ENCODE data around the gene KCNT1. TPM values are rescaled to one million over a fixed set of nuclear protein-coding genes. Genes with fewer than 3 reads are reported as not detected.

KCNT1 gene
- total RNA-seq, 2 experiments from 2014 or later: not detected

DNA sequence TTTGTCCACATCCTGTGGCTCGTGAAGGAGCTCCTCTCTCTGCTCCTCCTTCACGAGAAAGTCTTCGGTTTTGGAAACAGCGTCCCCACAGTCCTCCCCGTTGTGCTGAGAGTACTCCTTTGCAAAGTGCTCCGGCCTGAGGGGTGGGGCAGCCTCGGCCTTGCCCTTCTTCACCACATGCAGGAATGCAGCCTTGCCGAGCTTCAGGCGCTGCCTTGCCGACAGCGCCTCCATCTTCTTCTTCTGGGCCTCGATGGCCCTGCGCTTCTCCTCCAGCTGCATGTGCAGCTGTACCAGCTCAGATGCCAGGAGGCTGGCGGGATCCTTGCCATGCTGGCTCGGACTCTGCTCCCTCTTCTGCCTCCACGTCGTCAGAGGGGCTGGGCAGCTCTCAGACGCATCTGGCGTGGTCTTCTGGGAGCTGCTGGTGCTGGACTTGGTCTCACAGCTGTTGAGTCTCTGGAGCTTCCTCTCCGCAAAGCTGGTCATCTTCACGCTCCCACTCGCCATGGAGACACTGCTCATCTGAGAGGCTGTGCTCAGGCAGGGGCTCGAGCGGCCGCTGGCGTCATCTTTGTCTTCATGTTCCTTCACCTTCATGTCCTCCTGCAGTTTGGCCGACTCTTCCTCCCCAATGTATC lies 119.9 kb downstream of the KCNT1 start:
- H3K27ac Mint-ChIP-seq: no peak overlapping the region
- TF ChIP-seq, protein P1, sequence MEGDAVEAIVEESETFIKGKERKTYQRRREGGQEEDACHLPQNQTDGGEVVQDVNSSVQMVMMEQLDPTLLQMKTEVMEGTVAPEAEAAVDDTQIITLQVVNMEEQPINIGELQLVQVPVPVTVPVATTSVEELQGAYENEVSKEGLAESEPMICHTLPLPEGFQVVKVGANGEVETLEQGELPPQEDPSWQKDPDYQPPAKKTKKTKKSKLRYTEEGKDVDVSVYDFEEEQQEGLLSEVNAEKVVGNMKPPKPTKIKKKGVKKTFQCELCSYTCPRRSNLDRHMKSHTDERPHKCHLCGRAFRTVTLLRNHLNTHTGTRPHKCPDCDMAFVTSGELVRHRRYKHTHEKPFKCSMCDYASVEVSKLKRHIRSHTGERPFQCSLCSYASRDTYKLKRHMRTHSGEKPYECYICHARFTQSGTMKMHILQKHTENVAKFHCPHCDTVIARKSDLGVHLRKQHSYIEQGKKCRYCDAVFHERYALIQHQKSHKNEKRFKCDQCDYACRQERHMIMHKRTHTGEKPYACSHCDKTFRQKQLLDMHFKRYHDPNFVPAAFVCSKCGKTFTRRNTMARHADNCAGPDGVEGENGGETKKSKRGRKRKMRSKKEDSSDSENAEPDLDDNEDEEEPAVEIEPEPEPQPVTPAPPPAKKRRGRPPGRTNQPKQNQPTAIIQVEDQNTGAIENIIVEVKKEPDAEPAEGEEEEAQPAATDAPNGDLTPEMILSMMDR (IDR thresholded peaks at IDR 0.05): no peak
- ChIA-PET POLR2A (no interaction called here), CTCF (interaction anchor here (1.4 kb wide), 1 partner anchor 42 kb away, joined by 6 read pairs; no protein-coding TSS in a partner anchor)
- no peaks in the 10 kb centered on the region for H3K9me3 Mint-ChIP-seq
- no peak for DNase-seq
- intact Hi-C loops (cut with micrococcal nuclease): no loop called here
- peaks cover 8% of the 10 kb centered on the region for H3K4me1 Mint-ChIP-seq (ENCODE audit: low read depth)
- H3K27me3 Mint-ChIP-seq: no peaks in the 10 kb centered on the region
- no peak overlapping the region for H3K4me3 Mint-ChIP-seq
- peaks cover 22% of the 10 kb centered on the region for H3K36me3 Mint-ChIP-seq (ENCODE audit: low read depth)
- ATAC-seq: no peak

DNA sequence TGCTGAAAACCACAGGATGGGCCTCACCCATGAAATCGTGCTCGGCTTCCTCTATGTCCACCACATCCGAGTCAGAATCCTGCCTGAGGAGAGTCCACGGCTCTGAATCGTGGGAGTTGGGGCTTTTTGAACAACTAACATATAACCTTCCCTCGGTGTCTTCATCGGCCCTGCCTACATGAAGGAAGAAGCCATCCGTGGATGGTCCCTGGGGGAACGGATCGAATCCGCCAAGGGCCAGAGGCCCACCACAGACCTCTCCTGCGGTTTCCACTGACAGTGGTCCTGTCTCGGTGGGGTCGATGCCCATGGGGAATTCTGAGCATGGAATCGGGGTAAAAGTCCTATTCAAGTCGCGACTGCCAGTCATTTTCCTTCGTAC lies 120.4 kb downstream of the KCNT1 start:
- ChIA-PET POLR2A (no interaction called here), CTCF (interaction anchor here (1.4 kb wide), 1 partner anchor 42 kb away, joined by 6 read pairs; no protein-coding TSS in a partner anchor)
- H3K27ac Mint-ChIP-seq: no peak overlapping the region
- no peak for DNase-seq
- H3K27me3 Mint-ChIP-seq: no peaks in the 10 kb centered on the region
- TF ChIP-seq, protein P1 (IDR thresholded peaks at IDR 0.05): no peak
- peaks cover 8% of the 10 kb centered on the region for H3K4me1 Mint-ChIP-seq (ENCODE audit: low read depth)
- no peak for ATAC-seq
- intact Hi-C loops (cut with micrococcal nuclease): no loop called here
- peaks cover 23% of the 10 kb centered on the region for H3K36me3 Mint-ChIP-seq (ENCODE audit: low read depth)
- no peaks in the 10 kb centered on the region for H3K9me3 Mint-ChIP-seq
- H3K4me3 Mint-ChIP-seq: no peak overlapping the region

DNA sequence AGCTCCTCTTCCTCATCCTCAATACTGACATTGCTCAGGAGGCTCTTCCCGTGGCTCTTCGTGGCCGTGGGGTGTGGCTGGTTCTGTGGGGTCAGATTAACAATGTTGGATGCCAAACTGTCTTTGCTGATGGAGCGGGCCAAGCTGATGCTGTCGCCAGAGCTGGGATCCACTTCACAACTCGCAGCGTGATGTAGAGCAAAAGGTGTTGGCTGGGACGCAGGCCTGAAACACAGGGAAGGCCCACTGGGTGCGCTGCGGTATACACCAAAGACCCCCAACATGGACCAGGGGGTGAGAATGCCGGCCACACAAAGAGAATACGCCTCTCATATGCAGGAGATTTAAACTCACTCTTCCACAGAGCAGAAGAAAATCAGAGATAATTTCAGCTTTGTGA lies 121.1 kb downstream of the KCNT1 start:
- intact Hi-C loops (cut with micrococcal nuclease): no loop called here
- H3K27me3 Mint-ChIP-seq: no peaks in the 10 kb centered on the region
- POLR2A ChIA-PET: no interaction called here
- TF ChIP-seq, protein P1 (IDR thresholded peaks at IDR 0.05): no peak
- H3K36me3 Mint-ChIP-seq (ENCODE audit: low read depth): peaks cover 25% of the 10 kb centered on the region
- peaks cover under 1% of the 10 kb centered on the region for H3K9me3 Mint-ChIP-seq
- no peak overlapping the region for H3K4me3 Mint-ChIP-seq
- H3K4me1 Mint-ChIP-seq (ENCODE audit: low read depth): peaks cover 8% of the 10 kb centered on the region
- ATAC-seq (no peak), DNase-seq (no peak)
- CTCF ChIA-PET: no interaction called here
- H3K27ac Mint-ChIP-seq: no peak overlapping the region

DNA sequence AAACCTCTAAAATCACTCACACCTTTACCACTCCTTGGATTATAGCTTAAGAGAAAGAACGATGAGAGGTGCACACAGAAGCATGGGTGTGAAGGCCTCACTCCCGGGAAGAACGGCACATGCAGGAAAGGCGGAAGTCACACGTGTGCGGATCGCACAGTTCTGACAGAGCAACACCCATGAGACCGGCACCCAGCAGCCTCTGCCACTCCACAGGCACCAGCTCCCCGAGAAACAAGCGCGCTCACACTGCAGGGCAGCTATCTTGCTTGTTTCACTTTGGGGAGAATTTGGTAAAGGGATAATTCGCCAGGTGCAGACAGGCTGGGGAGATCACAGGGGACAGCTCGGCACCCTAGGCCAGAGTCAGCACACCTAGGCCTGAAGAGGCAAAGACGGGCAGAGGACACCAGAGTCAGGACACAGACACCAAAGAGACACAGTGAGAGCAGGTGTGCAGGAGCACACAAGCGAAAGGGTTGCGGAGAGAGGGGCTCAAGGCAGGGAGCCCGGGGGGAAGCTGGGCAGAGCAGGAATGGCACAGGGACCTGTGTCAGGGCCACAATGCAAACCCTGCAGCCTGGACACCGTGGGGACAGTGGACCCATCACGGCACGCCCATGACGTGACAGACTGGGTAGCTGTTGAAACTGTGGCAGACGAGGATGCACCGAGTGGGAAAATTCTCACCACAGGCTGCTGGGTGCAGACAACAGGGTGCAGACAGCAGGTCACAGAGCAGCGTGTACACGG lies 123.6 kb downstream of the KCNT1 start:
- H3K27ac Mint-ChIP-seq: peak overlapping the region; percentile 10
- peaks cover 8% of the 10 kb centered on the region for H3K4me1 Mint-ChIP-seq (ENCODE audit: low read depth)
- H3K4me3 Mint-ChIP-seq: no peak overlapping the region
- CTCF ChIA-PET: interaction anchor here (1.2 kb wide), 1 partner anchor 223 kb away, joined by 3 read pairs; no protein-coding TSS in a partner anchor
- ATAC-seq (no peak), DNase-seq (no peak)
- peaks cover 31% of the 10 kb centered on the region for H3K36me3 Mint-ChIP-seq (ENCODE audit: low read depth)
- H3K9me3 Mint-ChIP-seq: peaks cover 10% of the 10 kb centered on the region
- TF ChIP-seq, protein P1 (IDR thresholded peaks at IDR 0.05): no peak
- H3K27me3 Mint-ChIP-seq: no peaks in the 10 kb centered on the region
- intact Hi-C loops (cut with micrococcal nuclease): no loop called here
- POLR2A ChIA-PET: no interaction called here

DNA sequence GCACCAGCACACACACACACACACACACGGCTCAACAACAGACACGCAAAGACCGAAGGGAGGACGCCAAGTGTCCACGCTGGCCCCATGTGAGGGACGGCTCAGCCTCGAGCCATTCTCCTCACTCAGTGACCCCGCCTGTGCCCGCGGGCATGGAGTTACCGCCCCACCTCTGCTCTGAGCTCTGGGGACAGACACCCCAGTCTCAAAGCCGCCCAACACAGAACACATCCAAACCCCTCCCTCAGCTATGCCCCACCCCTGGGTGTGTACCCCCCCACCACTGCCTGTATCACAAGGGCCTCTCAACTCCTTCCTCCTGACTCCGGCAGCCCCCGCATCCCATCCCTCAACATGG lies 124.2 kb downstream of the KCNT1 start:
- ChIA-PET POLR2A (no interaction called here), CTCF (interaction anchor here (1.2 kb wide), 1 partner anchor 223 kb away, joined by 3 read pairs; no protein-coding TSS in a partner anchor)
- Mint-ChIP-seq H3K9me3 (peaks cover 10% of the 10 kb centered on the region), H3K4me3 (no peak overlapping the region), H3K27me3 (no peaks in the 10 kb centered on the region), H3K4me1 (ENCODE audit: low read depth) (peaks cover 8% of the 10 kb centered on the region), H3K36me3 (ENCODE audit: low read depth) (peaks cover 30% of the 10 kb centered on the region), H3K27ac (no peak overlapping the region)
- ATAC-seq: no peak
- no peak for DNase-seq
- TF ChIP-seq, protein P1 (IDR thresholded peaks at IDR 0.05): no peak
- intact Hi-C loops (cut with micrococcal nuclease): no loop called here
